K562 (cell line): ENCODE results near the gene EML1. TPM values are rescaled to one million over a fixed set of nuclear protein-coding genes. Genes with fewer than 3 reads are reported as not detected.

Experiments used
- ATAC-seq: fragments of 200-7000 bp; cut with Tn5 transposase; 3 replicates; pipeline ENCODE4 v1.9.1; 2020; ENCODE audit warnings: moderate library complexity
- BruUV-seq: library from RNA; stranded (reverse); fragments of 400-500 nt; replicated peaks from 2 replicates; lab custom pipeline; 2021; lab: Mats Ljungman, UMichigan
- CTCF ChIA-PET: fragments of 300-600 bp; formaldehyde crosslinking; extraction: SDS; loops from one replicate; lab custom pipeline; 2021; ENCODE audit warnings: low intra/inter-chr PET ratio; lab: Yijun Ruan, JAX
- POLR2A ChIA-PET: fragments of 300-600, 350-650 bp; sonication (Branson Sonifier 250); formaldehyde crosslinking; extraction: SDS; loops from one replicate; lab custom pipeline; 2021; ENCODE audit warnings: antibody characterized with exemption, inconsistent platforms; lab: Yijun Ruan, JAX
- DNase-seq, 4 experiments: peaks; one replicate each; pipeline versions ENCODE4 v3.0.0 to v3.0.0-alpha.2; 2011 to 2018; ENCODE audit warnings: low spot score in 3 of 4, mixed read lengths in 3 of 4; ENCODE audit errors: extremely low read depth in 1 of 4
- FAIRE-seq: peaks from 2 replicates; lab custom pipeline; 2011; peaks lifted over from hg19 to GRCh38; lab: Jason Lieb, UNC
- H2AFZ ChIP-seq: 2 replicates; pipeline ENCODE4 v1.6.0; 2011; ENCODE audit warnings: low read depth, low read length, control low read depth, inconsistent platforms
- H3K27ac ChIP-seq: fragments of 200-600 bp; 3 replicates; pipeline ENCODE4 v1.8.0; 2011; ENCODE audit warnings: low read depth, mild to moderate bottlenecking, control low read depth, inconsistent platforms, low read length, moderate library complexity, mixed read lengths; ENCODE audit errors: extremely low read depth
- H3K27me3 ChIP-seq, 2 experiments: fragments of 300-600 bp in 1 of 2; 2 replicates in 1 of 2; 3 replicates in 1 of 2; pipeline versions ENCODE4 v1.6.0 to v1.8.0; 2011; ENCODE audit warnings: inconsistent platforms in 2 of 2, low read length in 2 of 2, mild to moderate bottlenecking in 1 of 2, mixed read lengths in 1 of 2, moderate library complexity in 1 of 2; ENCODE audit not compliant: control insufficient read depth in 2 of 2, insufficient read depth in 2 of 2
- H3K36me3 ChIP-seq: fragments of 300-600 bp; 3 replicates; pipeline ENCODE4 v1.8.0; 2011; ENCODE audit warnings: mild to moderate bottlenecking, low read length, inconsistent platforms; ENCODE audit not compliant: control insufficient read depth, insufficient read depth
- H3K4me1 ChIP-seq, 2 experiments: fragments of 200-600 bp in 1 of 2; replicated peaks in 1 of 2; 2 replicates in 1 of 2; 3 replicates in 1 of 2; pipeline versions ENCODE4 v1.5.1 to v1.8.0; 2011; ENCODE audit warnings: inconsistent platforms in 2 of 2, low read length in 2 of 2, mild to moderate bottlenecking in 1 of 2, mixed read lengths in 1 of 2, moderate library complexity in 1 of 2; ENCODE audit not compliant: control insufficient read depth in 2 of 2, insufficient read depth in 2 of 2
- H3K4me2 ChIP-seq: 2 replicates; pipeline ENCODE4 v1.6.1; 2011; ENCODE audit warnings: low read length, control low read depth, inconsistent platforms, mixed read lengths; ENCODE audit not compliant: insufficient read depth
- H3K4me3 ChIP-seq: fragments of 200-600 bp; sonication (generic), shearing (Covaris generic); 2 replicates; pipeline ENCODE4 v1.5.1; 2016; ENCODE audit warnings: control low read depth, inconsistent platforms
- H3K79me2 ChIP-seq: fragments of 200-600 bp; 3 replicates; pipeline ENCODE4 v1.8.0; 2011; ENCODE audit warnings: low read length, inconsistent platforms; ENCODE audit not compliant: control insufficient read depth, insufficient read depth
- H3K9ac ChIP-seq, 2 experiments: 2 replicates each; pipeline versions ENCODE4 v1.6.0 to v1.6.1; 2011; ENCODE audit warnings: low read depth in 2 of 2, low read length in 2 of 2, control low read depth in 1 of 2, inconsistent platforms in 1 of 2, mild to moderate bottlenecking in 1 of 2, mixed read lengths in 1 of 2; ENCODE audit not compliant: insufficient read depth in 1 of 2
- H3K9me1 ChIP-seq: one replicate; pipeline ENCODE4 v1.6.0; 2011; ENCODE audit warnings: inconsistent platforms, mild to moderate bottlenecking, low read length, moderate library complexity; ENCODE audit not compliant: control insufficient read depth, insufficient read depth
- H3K9me3 ChIP-seq: replicated peaks from 2 replicates; pipeline ENCODE4 v1.5.1; 2011; ENCODE audit warnings: low read depth, low read length, inconsistent platforms; ENCODE audit not compliant: control insufficient read depth, insufficient read depth
- H4K20me1 ChIP-seq: replicated peaks from 2 replicates; pipeline ENCODE4 v1.6.1; 2011; ENCODE audit warnings: low read length, inconsistent platforms, mixed read lengths; ENCODE audit not compliant: control insufficient read depth, insufficient read depth
- CC2D1A ChIP-seq: fragments of 450-650 bp; IDR thresholded peaks from 2 replicates; pipeline ENCODE4 v1.6.1; 2017; ENCODE audit warnings: mild to moderate bottlenecking
- ETV1 ChIP-seq: fragments of 450-650 bp; conservative IDR thresholded peaks from 2 replicates; pipeline ENCODE4 v1.6.1; 2016; ENCODE audit warnings: missing genetic modification characterization, control low read depth, low read depth, missing compliant biosample characterization
- GABPB1 ChIP-seq: sonication (generic); formaldehyde crosslinking; IDR thresholded peaks from 2 replicates; pipeline ENCODE4 v1.8.0; 2022; ENCODE audit warnings: mild to moderate bottlenecking, missing genetic modification reagents
- HIVEP1 ChIP-seq: fragments of 250-450 bp; sonication (Bioruptor Pico); IDR thresholded peaks from 2 replicates; pipeline ENCODE4 v1.4.0; 2020; ENCODE audit warnings: mild to moderate bottlenecking
- KLF6 ChIP-seq: fragments of 250-450 bp; sonication (Bioruptor Pico); IDR thresholded peaks from 2 replicates; pipeline ENCODE4 v1.4.0; 2020; ENCODE audit warnings: mild to moderate bottlenecking, moderate library complexity, borderline replicate concordance
- L3MBTL2 ChIP-seq: fragments of 450-650 bp; IDR thresholded peaks from 2 replicates; pipeline ENCODE4 v1.6.1; 2016; ENCODE audit warnings: mild to moderate bottlenecking, moderate library complexity
- NFXL1 ChIP-seq: fragments of 450-650 bp; formaldehyde crosslinking; IDR thresholded peaks from 2 replicates; pipeline ENCODE4 v1.4.0; 2021; ENCODE audit warnings: mild to moderate bottlenecking
- PYGO2 ChIP-seq: fragments of 450-650 bp; IDR thresholded peaks from 2 replicates; pipeline ENCODE4 v1.6.1; 2016; ENCODE audit warnings: mild to moderate bottlenecking, missing genetic modification characterization, moderate library complexity, missing compliant biosample characterization
- U2AF1 ChIP-seq: fragments of 200-400 bp; formaldehyde crosslinking; optimal IDR thresholded peaks from 2 replicates; pipeline ENCODE3; 2017; ENCODE audit warnings: mild to moderate bottlenecking, low read depth, low read length, moderate library complexity
- ZFX ChIP-seq: sonication (generic); formaldehyde crosslinking; IDR thresholded peaks from 2 replicates; pipeline ENCODE4 v1.8.0; 2022; ENCODE audit warnings: mild to moderate bottlenecking, missing genetic modification reagents, moderate library complexity
- ZNF217 ChIP-seq: sonication (generic); formaldehyde crosslinking; IDR thresholded peaks from 2 replicates; pipeline ENCODE4 v1.8.0; 2022; ENCODE audit warnings: mild to moderate bottlenecking, missing genetic modification reagents
- WGBS: fragments of 100-300 bp; shearing (Covaris generic); methylation state at CpG from one replicate; pipeline ENCODE4 v1.1.6; 2016; ENCODE audit warnings: low coverage, mixed read lengths; ENCODE audit not compliant: insufficient coverage; ENCODE audit errors: missing lambda C conversion rate; 5-methylcytosine and 5-hydroxymethylcytosine counted together
- in situ Hi-C: fragments of 300-500 bp; cut with MboI; formaldehyde crosslinking; loops from 4 replicates; pipeline ENCODE4 v1.15.0; 2018; ENCODE audit warnings: inconsistent platforms, mixed read lengths
- intact Hi-C: fragments of 100-400 bp; cut with micrococcal nuclease; formaldehyde crosslinking; loops from 2 replicates; pipeline ENCODE4 v1.14.2; 2022
- polyA plus RNA-seq, 8 experiments: library from polyadenylated mRNA; depleted of rRNA in 4 of 8; stranded (reverse) in 5 of 8; unstranded in 3 of 8; fragments of >200 nt; fragmentation: Nextera tagmentation in 2 of 8; fragmentation: Illumina TruSeq in 1 of 8; extraction: Ambion mirVana in 2 of 8; extraction: Trizol in 1 of 8; gene quantifications; 2 replicates each; pipeline versions ENCODE4 v1.2.1 to v1.2.3, GENCODE V29; 2011 to 2014; ENCODE audit warnings: inconsistent platforms in 1 of 8, missing spikeins in 1 of 8
- total RNA-seq, 7 experiments: library from RNA; depleted of rRNA in 6 of 7; stranded (reverse); fragments of >200 nt in 6 of 7; fragmentation: Illumina TruSeq in 2 of 7; extraction: Trizol in 2 of 7; gene quantifications; 2 replicates each; pipeline versions ENCODE4 v1.2.1 to v1.2.3, GENCODE V29; 2011 to 2021; ENCODE audit warnings: low replicate concordance in 1 of 7
- TF ChIP-seq, protein P1 (sequence below): fragments of 200-800 bp; sonication (Bioruptor generic); IDR thresholded peaks from 2 replicates; pipeline ENCODE4 v1.6.1; 2017; ENCODE audit warnings: missing genetic modification characterization, missing compliant biosample characterization
- TF ChIP-seq, protein P2 (sequence below), 2 experiments: IDR thresholded peaks; 2 replicates each; pipeline ENCODE4 v1.6.1; 2011; ENCODE audit warnings: borderline replicate concordance in 1 of 2, control low read depth in 1 of 2, low read depth in 1 of 2, low read length in 1 of 2, mild to moderate bottlenecking in 1 of 2, mixed read lengths in 1 of 2, moderate library complexity in 1 of 2; ENCODE audit not compliant: insufficient read depth in 1 of 2, insufficient read length in 1 of 2, poor library complexity in 1 of 2, severe bottlenecking in 1 of 2; ENCODE audit errors: extremely low read depth in 1 of 2
- TF ChIP-seq, protein P3 (sequence below): fragments of 250-450 bp; sonication (Bioruptor Pico); IDR thresholded peaks from 2 replicates; pipeline ENCODE4 v1.5.0; 2021
- TF ChIP-seq, protein P4 (sequence below): IDR thresholded peaks from 2 replicates; pipeline ENCODE4 v1.6.1; 2011; ENCODE audit not compliant: insufficient read length; ENCODE audit errors: extremely low read depth
- TF ChIP-seq, protein P5 (sequence below): fragments of 450-650 bp; conservative IDR thresholded peaks from 2 replicates; pipeline ENCODE4 v1.6.1; 2016; ENCODE audit warnings: missing genetic modification characterization, low read depth, mild to moderate bottlenecking, missing compliant biosample characterization, moderate library complexity

Gene EML1
- total and polyA plus RNA-seq, 9 of the 15 experiments (the other 6 are each of a cell fraction or from before 2014, with no cell fraction given), result 0.01 to 0.35 (median 0.07) TPM; not detected in 2

DNA sequence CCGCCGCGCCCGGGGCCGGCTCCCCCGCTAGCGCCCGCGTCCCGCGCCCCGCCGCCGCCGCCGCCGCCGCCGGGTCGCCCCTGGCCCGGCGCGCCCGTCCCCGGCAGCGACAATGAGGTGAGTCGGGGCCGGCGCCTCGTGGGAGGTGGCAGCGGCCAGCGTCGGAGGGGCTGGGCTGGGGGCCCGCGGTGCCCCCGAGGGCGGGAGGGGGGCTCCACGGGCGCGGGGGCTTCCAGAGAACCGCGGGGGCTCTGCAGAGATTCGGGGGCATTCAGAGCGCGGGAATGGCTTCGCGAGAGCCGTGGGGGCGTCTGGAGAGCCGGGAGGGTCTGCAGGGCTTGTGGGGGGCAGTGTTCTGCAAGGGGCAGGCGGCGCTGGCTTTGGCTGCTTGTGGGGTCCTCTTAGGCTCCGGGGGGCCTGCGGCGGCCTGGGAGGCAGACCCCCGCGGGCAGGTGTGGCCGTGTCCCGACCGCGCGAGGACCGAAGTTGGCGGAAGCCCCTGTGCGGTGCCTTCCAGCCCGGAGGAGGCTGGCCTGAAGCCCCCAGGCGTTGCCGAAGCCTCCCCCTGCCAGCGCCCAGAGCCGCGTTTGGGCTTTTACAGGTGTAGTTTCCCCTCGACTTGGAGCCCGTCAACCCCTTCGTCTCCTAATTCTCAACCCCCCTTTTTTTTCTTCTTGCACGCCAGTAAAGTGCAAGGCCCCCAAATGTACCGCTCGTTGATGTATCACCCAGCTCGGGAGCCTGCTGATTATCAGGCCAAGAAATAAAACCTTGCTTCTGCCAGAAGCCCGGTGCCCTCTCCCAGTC lies 178.9 kb downstream of the EML1 start:
- no peak for FAIRE-seq
- H2AFZ ChIP-seq, result 0 out of 2 replicates have a peak overlapping the region, but pooled peaks have one; percentile 49
- TF ChIP-seq GABPB1 (CRISPR knock-in tag) (no peak), CC2D1A (no peak), HIVEP1 (CRISPR knock-in tag) (no peak), KLF6 (no peak), PYGO2 (no peak), NFXL1 (no peak), L3MBTL2 (no peak), U2AF1 (no peak), ZNF217 (CRISPR knock-in tag) (no peak), ZFX (peak; percentile 46), ETV1 (tag) (no peak)
- TF ChIP-seq, protein P1, sequence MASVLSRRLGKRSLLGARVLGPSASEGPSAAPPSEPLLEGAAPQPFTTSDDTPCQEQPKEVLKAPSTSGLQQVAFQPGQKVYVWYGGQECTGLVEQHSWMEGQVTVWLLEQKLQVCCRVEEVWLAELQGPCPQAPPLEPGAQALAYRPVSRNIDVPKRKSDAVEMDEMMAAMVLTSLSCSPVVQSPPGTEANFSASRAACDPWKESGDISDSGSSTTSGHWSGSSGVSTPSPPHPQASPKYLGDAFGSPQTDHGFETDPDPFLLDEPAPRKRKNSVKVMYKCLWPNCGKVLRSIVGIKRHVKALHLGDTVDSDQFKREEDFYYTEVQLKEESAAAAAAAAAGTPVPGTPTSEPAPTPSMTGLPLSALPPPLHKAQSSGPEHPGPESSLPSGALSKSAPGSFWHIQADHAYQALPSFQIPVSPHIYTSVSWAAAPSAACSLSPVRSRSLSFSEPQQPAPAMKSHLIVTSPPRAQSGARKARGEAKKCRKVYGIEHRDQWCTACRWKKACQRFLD (CRISPR knock-in tag), result no peak
- TF ChIP-seq, protein P2, sequence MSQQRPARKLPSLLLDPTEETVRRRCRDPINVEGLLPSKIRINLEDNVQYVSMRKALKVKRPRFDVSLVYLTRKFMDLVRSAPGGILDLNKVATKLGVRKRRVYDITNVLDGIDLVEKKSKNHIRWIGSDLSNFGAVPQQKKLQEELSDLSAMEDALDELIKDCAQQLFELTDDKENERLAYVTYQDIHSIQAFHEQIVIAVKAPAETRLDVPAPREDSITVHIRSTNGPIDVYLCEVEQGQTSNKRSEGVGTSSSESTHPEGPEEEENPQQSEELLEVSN (IDR thresholded peaks at IDR 0.05; ENCODE audit: borderline replicate concordance in 1 of 2, extremely low read depth in 1 of 2, insufficient read depth in 1 of 2, insufficient read length in 1 of 2, low read depth in 1 of 2, low read length in 1 of 2, poor library complexity in 1 of 2, severe bottlenecking in 1 of 2), result peak in 1 of 2 experiments; percentile 56
- TF ChIP-seq, protein P3, sequence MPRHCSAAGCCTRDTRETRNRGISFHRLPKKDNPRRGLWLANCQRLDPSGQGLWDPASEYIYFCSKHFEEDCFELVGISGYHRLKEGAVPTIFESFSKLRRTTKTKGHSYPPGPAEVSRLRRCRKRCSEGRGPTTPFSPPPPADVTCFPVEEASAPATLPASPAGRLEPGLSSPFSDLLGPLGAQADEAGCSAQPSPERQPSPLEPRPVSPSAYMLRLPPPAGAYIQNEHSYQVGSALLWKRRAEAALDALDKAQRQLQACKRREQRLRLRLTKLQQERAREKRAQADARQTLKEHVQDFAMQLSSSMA, result no peak
- TF ChIP-seq, protein P4, sequence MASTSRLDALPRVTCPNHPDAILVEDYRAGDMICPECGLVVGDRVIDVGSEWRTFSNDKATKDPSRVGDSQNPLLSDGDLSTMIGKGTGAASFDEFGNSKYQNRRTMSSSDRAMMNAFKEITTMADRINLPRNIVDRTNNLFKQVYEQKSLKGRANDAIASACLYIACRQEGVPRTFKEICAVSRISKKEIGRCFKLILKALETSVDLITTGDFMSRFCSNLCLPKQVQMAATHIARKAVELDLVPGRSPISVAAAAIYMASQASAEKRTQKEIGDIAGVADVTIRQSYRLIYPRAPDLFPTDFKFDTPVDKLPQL, result no peak
- TF ChIP-seq, protein P5, sequence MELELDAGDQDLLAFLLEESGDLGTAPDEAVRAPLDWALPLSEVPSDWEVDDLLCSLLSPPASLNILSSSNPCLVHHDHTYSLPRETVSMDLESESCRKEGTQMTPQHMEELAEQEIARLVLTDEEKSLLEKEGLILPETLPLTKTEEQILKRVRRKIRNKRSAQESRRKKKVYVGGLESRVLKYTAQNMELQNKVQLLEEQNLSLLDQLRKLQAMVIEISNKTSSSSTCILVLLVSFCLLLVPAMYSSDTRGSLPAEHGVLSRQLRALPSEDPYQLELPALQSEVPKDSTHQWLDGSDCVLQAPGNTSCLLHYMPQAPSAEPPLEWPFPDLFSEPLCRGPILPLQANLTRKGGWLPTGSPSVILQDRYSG, result no peak

More for the DNA sequence above, 178.9 kb downstream of the EML1 start:
- Histone ChIP-seq H3K4me1 (peaks cover 0 to 8% of the 10 kb centered on the region in 2 experiments; a peak in 2 of 5 replicates), H3K27me3 (peaks cover 2 to 16% of the 10 kb centered on the region in 2 experiments; a peak in 3 of 5 replicates), H3K27ac (peak overlapping the region; percentile 71), H3K4me3 (peak overlapping the region; percentile 76), H3K9me1 (no peaks in the 10 kb centered on the region), H3K36me3 (no peaks in the 10 kb centered on the region), H3K79me2 (peaks cover 48% of the 10 kb centered on the region), H3K9ac (peak overlapping the region; percentile 56 to 95), H3K9me3 (peaks cover 6% of the 10 kb centered on the region), H3K4me2 (peak overlapping the region; percentile 68), H4K20me1 (no peaks in the 10 kb centered on the region)
- no TSS peak for BruUV-seq
- in situ Hi-C loops, result no loop called here
- DNase-seq (peak in 3 of 4 experiments; percentile 14 to 42 (median 19)), ATAC-seq (peak; percentile 57)
- WGBS, result under 1% methylated on average over 39 of the region's 79 CpGs
- intact Hi-C loops, result loop anchor here (2.0 kb wide), 1 partner anchor 221 kb away; no protein-coding TSS in a partner anchor
- ChIA-PET CTCF (no interaction called here), POLR2A (interaction anchor here (1.1 to 1.2 kb wide), 2 partner anchors 10 to 137 kb away, joined by 3 to 5 read pairs; no protein-coding TSS in a partner anchor)
